Suprapubic skin (tissue), 4 donors: ENCODE data around the gene FASTK.

Experiments used
- POLR2A ChIP-seq, 2 donors: fragments of 450-650 bp; IDR thresholded peaks; one replicate each; pipeline ENCODE4 v1.6.1; 2017; ENCODE audit warnings: antibody characterized with exemption in 2 of 2, mild to moderate bottlenecking in 2 of 2, moderate library complexity in 2 of 2
- POLR2AphosphoS5 ChIP-seq, 3 donors: sonication (generic); formaldehyde crosslinking; IDR thresholded peaks; one replicate each; pipeline ENCODE4 v1.6.1; 2017; ENCODE audit warnings: antibody characterized with exemption in 3 of 3

DNA sequence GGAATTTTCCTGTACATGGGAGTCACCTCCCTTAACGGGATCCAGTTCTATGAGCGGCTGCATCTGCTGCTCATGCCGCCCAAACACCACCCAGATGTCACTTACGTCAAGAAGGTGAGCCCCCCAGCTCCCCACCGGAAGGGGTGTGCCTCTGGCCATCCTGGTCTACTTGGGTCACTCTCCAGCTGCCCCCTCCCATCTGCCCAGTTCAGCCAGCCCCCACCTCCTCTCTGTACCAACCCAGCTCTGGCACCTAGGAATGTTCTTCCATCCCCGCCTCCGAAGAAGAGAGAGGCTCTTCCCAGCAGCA lies 5.0 kb downstream of the FASTK start:
- TF ChIP-seq POLR2AphosphoS5 (IDR thresholded peaks at IDR 0.05) (no peak), POLR2A (IDR thresholded peaks at IDR 0.05) (no peak)
